LNCaP clone FGC (cell line): ENCODE results near the gene ATP5ME.

Experiments
- DNase-seq: peaks from one replicate; pipeline ENCODE4 v3.0.0-alpha.2; 2011; ENCODE audit warnings: low read depth
- H3K4me3 ChIP-seq: 2 replicates; pipeline ENCODE4 v1.5.1; 2011; ENCODE audit warnings: mild to moderate bottlenecking, low read depth, low read length, control low read depth
- CTCF ChIP-seq: IDR thresholded peaks from 2 replicates; pipeline ENCODE4 v1.5.1; 2012; ENCODE audit warnings: mild to moderate bottlenecking; ENCODE audit not compliant: control insufficient read depth, insufficient read depth; ENCODE audit errors: extremely low read depth

ATP5ME gene

DNA sequence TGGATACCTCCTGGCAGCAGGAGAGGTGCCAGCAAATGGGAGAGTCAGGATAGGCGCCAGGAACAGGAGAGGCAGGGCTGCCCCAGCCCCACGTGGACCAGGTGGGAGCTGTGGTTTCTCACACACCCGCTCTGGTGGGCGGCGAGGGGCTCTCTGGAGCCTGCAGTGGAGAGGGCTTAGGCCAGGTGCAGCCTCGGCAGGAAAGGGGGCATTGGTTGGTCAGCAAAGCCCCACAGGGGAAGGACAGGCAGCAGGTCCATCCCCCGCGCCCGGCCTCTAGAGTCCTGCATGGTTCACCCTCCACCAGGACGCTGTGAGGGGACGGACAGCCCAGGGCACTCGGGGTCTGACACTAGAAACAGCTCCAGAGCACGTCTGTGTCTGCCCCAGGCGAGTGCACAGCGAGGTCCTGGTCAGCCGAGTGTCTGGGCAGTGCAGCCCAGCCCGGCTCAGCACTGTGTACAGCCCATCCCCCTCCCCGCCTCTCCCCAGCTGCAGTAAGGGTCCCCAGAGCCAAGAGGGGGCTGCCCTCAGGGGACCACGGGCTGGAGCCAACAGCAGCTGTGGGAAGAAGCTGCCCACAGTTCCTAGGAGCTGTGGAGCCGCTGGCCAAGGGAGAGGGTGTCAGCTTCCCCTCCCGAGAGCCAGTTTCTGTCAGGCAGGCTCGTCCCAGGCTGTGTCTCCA, 8.2 kb downstream of the ATP5ME start:
- TF ChIP-seq CTCF, result no peak
- H3K4me3 ChIP-seq, result no peak overlapping the region
- DNase-seq, result no peak

- no peak for TF ChIP-seq CTCF
- H3K4me3 ChIP-seq, result no peak overlapping the region
- no peak for DNase-seq
Observed at GRCh38 chr4:665381-665750, 8.7 kb downstream of the ATP5ME start.

DNA sequence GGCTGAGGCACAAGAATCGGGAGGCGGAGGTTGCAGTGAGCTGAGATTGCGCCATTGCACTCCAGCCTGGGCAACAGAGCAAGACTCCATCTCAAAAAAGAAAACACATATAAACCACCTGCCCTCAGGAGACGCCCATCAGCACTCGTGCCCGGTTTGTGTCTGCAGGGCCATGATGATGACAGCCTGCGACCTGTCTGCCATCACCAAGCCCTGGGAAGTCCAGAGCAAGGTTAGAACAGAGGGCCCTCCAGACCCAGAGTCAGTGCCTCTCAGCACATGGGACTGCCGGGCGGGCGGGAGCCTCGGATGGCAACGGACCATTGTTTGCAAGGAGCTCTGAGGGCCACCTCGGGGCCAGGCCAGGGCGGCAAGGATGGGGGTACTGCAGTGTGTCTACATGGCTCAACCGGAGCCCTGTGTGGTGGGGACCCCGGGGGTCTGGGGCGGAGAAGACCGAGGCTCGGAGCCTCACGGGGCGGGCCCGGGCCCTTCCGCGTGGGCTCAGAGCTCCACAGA, 9.3 kb downstream of the ATP5ME start:
- DNase-seq, result no peak
- no peak for TF ChIP-seq CTCF
- no peak overlapping the region for H3K4me3 ChIP-seq

DNA sequence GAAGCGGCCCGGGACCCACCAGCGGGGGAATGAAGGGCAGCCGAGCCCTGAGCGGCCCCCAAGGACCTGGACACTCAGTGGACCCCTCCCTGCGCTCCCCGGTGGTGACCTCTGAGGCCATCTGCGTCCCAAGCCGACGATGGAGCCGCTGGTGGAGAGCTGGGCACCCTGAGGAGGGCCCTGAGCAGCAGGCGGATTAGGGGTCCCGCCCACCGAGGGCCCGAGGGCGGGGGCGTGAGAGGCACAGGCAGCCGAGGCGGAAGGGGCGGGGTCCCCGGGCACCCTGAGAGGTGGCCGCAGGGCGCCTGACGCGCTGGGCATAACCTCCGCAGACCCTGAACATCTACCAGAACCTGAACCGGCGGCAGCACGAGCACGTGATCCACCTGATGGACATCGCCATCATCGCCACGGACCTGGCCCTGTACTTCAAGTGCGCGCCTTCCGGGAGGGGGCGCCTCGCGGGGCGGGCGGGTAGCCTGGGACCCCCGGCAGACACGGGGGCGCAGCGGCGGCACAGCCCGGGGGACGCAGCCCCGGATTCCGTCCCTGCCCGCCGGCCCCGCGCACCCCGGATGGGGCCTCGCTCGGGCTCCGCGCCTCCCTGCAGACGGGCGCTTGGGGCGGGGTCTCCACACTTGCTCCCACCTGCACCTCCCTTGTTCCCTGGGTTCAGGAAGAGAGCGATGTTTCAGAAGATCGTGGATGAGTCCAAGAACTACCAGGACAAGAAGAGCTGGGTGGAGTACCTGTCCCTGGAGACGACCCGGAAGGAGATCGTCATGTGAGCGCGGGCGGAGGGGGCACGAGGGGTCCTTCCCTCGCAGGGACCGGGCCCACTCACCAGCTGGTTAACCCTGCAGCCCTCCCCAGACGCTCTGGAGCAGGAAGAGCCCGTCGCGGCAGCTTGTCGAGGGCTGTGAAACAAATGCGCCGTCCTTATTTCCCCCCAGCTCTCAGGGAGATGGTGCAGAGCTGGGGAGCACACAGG, 10.3 kb downstream of the ATP5ME start:
- TF ChIP-seq CTCF, result no peak
- no peak for DNase-seq
- H3K4me3 ChIP-seq, result no peak overlapping the region

- no peak for TF ChIP-seq CTCF
- no peak for DNase-seq
- H3K4me3 ChIP-seq, result no peak overlapping the region
Observed at GRCh38 chr4:663046-663437, 11.0 kb downstream of the ATP5ME start.

DNA sequence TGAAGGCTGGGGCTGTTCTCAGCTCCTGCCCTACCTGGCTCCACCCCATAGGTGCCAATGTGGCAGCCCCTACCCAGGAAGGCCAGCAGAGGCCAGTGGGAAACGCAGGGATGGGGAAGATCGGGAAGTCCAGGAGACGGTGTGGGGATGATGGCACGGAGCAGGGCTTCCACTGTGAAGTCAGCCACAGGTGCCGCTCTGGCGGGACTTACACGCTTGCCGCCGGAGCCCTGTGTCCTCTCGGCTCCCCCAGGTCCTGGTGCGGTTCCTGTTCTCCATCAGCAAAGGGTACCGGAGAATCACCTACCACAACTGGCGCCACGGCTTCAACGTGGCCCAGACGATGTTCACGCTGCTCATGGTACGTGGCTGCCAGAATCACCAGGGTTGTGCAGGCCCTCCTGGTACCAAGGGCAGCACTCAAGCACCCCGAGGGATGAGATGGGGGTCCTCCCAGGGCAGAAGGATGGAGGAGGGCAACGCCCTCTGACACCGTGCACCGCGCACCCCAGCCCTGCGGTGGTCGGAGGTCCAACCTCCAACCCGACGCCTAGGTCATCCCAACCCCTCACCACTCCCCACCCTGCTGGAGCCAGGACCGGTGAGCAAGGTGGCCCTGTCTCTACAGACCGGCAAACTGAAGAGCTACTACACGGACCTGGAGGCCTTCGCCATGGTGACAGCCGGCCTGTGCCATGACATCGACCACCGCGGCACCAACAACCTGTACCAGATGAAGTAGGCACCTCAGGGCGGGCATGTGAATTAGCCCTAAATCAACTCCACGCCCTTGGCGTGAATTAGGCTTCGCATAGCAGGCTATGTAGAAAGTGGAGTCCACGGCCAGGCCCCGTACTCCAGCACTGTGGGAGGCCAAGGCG, 12.0 kb downstream of the ATP5ME start:
- H3K4me3 ChIP-seq, result no peak overlapping the region
- DNase-seq, result no peak
- TF ChIP-seq CTCF, result no peak
